ENCODE measurements around the gene GPR101.

GPR101 gene

GRCh38 chrX:137033774-137034507, at the start of gene GPR101:
GPR101 (minus strand) TSS chrX:137033995; CDS start chrX:137031674, 2,321 bp downstream.
- no peaks in the 10 kb centered on the region for H3K36me3 ChIP-seq (replicated peaks)
- DNase-seq, result no peak
- in situ Hi-C loops (cut with HindIII; ENCODE audit: low pct_ligation_motif_present, low sequenced_read_pairs), result no loop called here
- peaks cover 16% of the 10 kb centered on the region for H3K27me3 ChIP-seq (replicated peaks)
- no peak within 1 kb of the TSS for H3K4me3 ChIP-seq (ENCODE audit: low read depth, low read length)
- TF ChIP-seq CTCF (IDR thresholded peaks at IDR 0.05; ENCODE audit: low read depth, low read length, missing control alignments), result no peak
- H3K27ac ChIP-seq, result no peak within 1 kb of the TSS

- DNase-seq, result no peak
- no peak for TF ChIP-seq CTCF (IDR thresholded peaks at IDR 0.05; ENCODE audit: low read depth, low read length, missing control alignments)
- in situ Hi-C loops (cut with HindIII; ENCODE audit: low pct_ligation_motif_present, low sequenced_read_pairs), result no loop called here
- Histone ChIP-seq H3K36me3 (replicated peaks) (no peaks in the 10 kb centered on the region), H3K4me3 (ENCODE audit: low read depth, low read length) (no peak overlapping the region), H3K27me3 (replicated peaks) (no peaks in the 10 kb centered on the region), H3K27ac (no peak overlapping the region)
Observed at GRCh38 chrX:137081239-137081638, 47.4 kb upstream of the GPR101 start.

GRCh38 chrX:137072396-137072795, 38.6 kb upstream of the GPR101 start:
- no peak for DNase-seq
- Histone ChIP-seq H3K27ac (no peak overlapping the region), H3K36me3 (replicated peaks) (no peaks in the 10 kb centered on the region), H3K4me3 (ENCODE audit: low read depth, low read length) (no peak overlapping the region), H3K27me3 (replicated peaks) (no peaks in the 10 kb centered on the region)
- no peak for TF ChIP-seq CTCF (IDR thresholded peaks at IDR 0.05; ENCODE audit: low read depth, low read length, missing control alignments)
- in situ Hi-C loops (cut with HindIII; ENCODE audit: low pct_ligation_motif_present, low sequenced_read_pairs), result no loop called here

- no peak overlapping the region for H3K27ac ChIP-seq
- in situ Hi-C loops (cut with HindIII; ENCODE audit: low pct_ligation_motif_present, low sequenced_read_pairs), result no loop called here
- TF ChIP-seq CTCF (IDR thresholded peaks at IDR 0.05; ENCODE audit: low read depth, low read length, missing control alignments), result no peak
- H3K4me3 ChIP-seq (ENCODE audit: low read depth, low read length), result no peak overlapping the region
- no peaks in the 10 kb centered on the region for H3K27me3 ChIP-seq (replicated peaks)
- no peaks in the 10 kb centered on the region for H3K36me3 ChIP-seq (replicated peaks)
- DNase-seq, result no peak
Observed at GRCh38 chrX:137071596-137071995, 37.8 kb upstream of the GPR101 start.

GRCh38 chrX:137067147-137067546, 33.4 kb upstream of the GPR101 start:
- no peak for DNase-seq
- in situ Hi-C loops (cut with HindIII; ENCODE audit: low pct_ligation_motif_present, low sequenced_read_pairs), result no loop called here
- Histone ChIP-seq H3K36me3 (replicated peaks) (no peaks in the 10 kb centered on the region), H3K27me3 (replicated peaks) (no peaks in the 10 kb centered on the region), H3K4me3 (ENCODE audit: low read depth, low read length) (no peak overlapping the region), H3K27ac (no peak overlapping the region)
- no peak for TF ChIP-seq CTCF (IDR thresholded peaks at IDR 0.05; ENCODE audit: low read depth, low read length, missing control alignments)
